Ovary (tissue), 9 donors: ENCODE data around the gene TEN1. TPM values are rescaled to one million over a fixed set of nuclear protein-coding genes. Genes with fewer than 3 reads are reported as not detected.
"Not testable (repeated sequence)": the region's sequence is repeated elsewhere in the genome, so short reads cannot be mapped to it uniquely, and the experiment has no call there.

Source experiments
- DNase-seq, 5 donors: peaks; one replicate each; pipeline ENCODE4 v3.0.0-alpha.2; 2019 to 2020
- H3K27ac ChIP-seq, 2 donors: fragments of 200-600 bp; one replicate each; pipeline versions ENCODE4 v1.5.1 to v1.8.0; 2019 to 2022
- H3K27me3 ChIP-seq: fragments of 200-600 bp; one replicate; pipeline ENCODE4 v1.8.0; 2022
- H3K36me3 ChIP-seq: fragments of 200-600 bp; sonication (generic); one replicate; pipeline ENCODE4 v1.5.1; 2019
- H3K4me1 ChIP-seq: one replicate; pipeline ENCODE4 v1.8.1; 2013; ENCODE audit warnings: mild to moderate bottlenecking, moderate library complexity; ENCODE audit not compliant: insufficient read depth
- H3K4me3 ChIP-seq: fragments of 200-600 bp; sonication (generic); one replicate; pipeline ENCODE4 v1.5.1; 2017
- H3K9me3 ChIP-seq, 2 donors: fragments of 200-600 bp in 1 of 2; sonication (generic) in 1 of 2; one replicate each; pipeline versions ENCODE4 v1.5.1 to v1.8.1; 2013 to 2019; ENCODE audit warnings: mild to moderate bottlenecking in 1 of 2, moderate library complexity in 1 of 2
- CTCF ChIP-seq, 3 donors: fragments of 450-650 bp in 2 of 3; fragments of 200-600 bp in 1 of 3; IDR thresholded peaks; one replicate each; pipeline versions ENCODE4 v1.5.1 to v1.8.0; 2016 to 2022; ENCODE audit warnings: antibody characterized with exemption in 3 of 3, mild to moderate bottlenecking in 1 of 3
- EP300 ChIP-seq: sonication (generic); formaldehyde crosslinking; IDR thresholded peaks from one replicate; pipeline ENCODE4 v1.6.1; 2017; ENCODE audit warnings: antibody characterized with exemption
- POLR2A ChIP-seq: fragments of 450-650 bp; IDR thresholded peaks from one replicate; pipeline ENCODE4 v1.6.1; 2017; ENCODE audit warnings: antibody characterized with exemption, mild to moderate bottlenecking, moderate library complexity
- WGBS, 3 donors: extraction: QIAGEN DNeasy Blood & Tissue Kit in 1 of 3; methylation state at CpG; one replicate each; pipeline versions ENCODE4 v1.1.5 to v1.1.7; 2013 to 2017; 5-methylcytosine and 5-hydroxymethylcytosine counted together
- intact Hi-C, 4 donors: fragments of 100-400 bp; cut with DNase I; formaldehyde crosslinking; loops; one replicate each; pipeline versions ENCODE4 v1.11.0 to v1.15.1; 2022 to 2023
- polyA plus RNA-seq, 2 donors: library from polyadenylated mRNA; stranded (reverse); fragments of 200-250 nt in 1 of 2; fragments of 350-450 nt in 1 of 2; fragmentation: Illumina TruSeq in 1 of 2; extraction: RNeasy Lipid Tissue Mini Kit (QIAGEN cat#74804) in 1 of 2; gene quantifications; one replicate each; pipeline ENCODE4 v1.2.3, GENCODE V29; 2013 to 2014
- total RNA-seq, 7 donors: library from RNA; depleted of rRNA in 2 of 7; stranded (reverse); fragments of >200 nt in 2 of 7; fragmentation: NEBNext Ultra II Directional in 3 of 7; extraction: Animal tissue kit (Norgen Biotek cat#: 25700) in 3 of 7; gene quantifications; one replicate each; pipeline versions ENCODE4 v1.1.0 to v1.2.4, GENCODE V29; 2016 to 2023
- donor health status: DM: no; HTN: no; CAD: no; lungs with moderate emphysema.
- donor health status: DM: no; HTN: no; CAD: no.
- donor health status: Bipolar disorder and iron deficiency.
- donor health status: DM: yes; HTN: yes; CAD: no.
- donor health status: DM: no; HTN: no; CAD: no.
- donor health status: DM: yes; HTN: yes; CAD: no.

TEN1 gene
- total and polyA plus RNA-seq, 9 donors = 6.1 to 18.1 (median 10.5) TPM

- H3K36me3 ChIP-seq = no peaks in the 10 kb centered on the region
- no peaks in the 10 kb centered on the region for H3K27me3 ChIP-seq
- intact Hi-C loops = no loop called here
- H3K4me1 ChIP-seq = peaks cover 1% of the 10 kb centered on the region
- no peak overlapping the region for H3K4me3 ChIP-seq
- TF ChIP-seq POLR2A = no peak
- no peak for TF ChIP-seq CTCF (IDR thresholded peaks at IDR 0.05)
- no peak for TF ChIP-seq EP300
- 93 to 96% (median 94%) methylated on average over 11 of the region's 11 CpGs for WGBS, 3 donors
- no peaks in the 10 kb centered on the region for H3K9me3 ChIP-seq
- DNase-seq = no peak
- no peak overlapping the region for H3K27ac ChIP-seq
These were observed 19.1 kb upstream of the TEN1 start for GRCh38 chr17:75959839-75960511.

- Histone ChIP-seq H3K36me3 (no peaks in the 10 kb centered on the region), H3K9me3 (no peaks in the 10 kb centered on the region), H3K4me3 (no peak overlapping the region), H3K27ac (no peak overlapping the region), H3K4me1 (peaks cover 1% of the 10 kb centered on the region), H3K27me3 (no peaks in the 10 kb centered on the region)
- DNase-seq = no peak
- TF ChIP-seq CTCF (IDR thresholded peaks at IDR 0.05) = no peak
- TF ChIP-seq EP300 = no peak
- no peak for TF ChIP-seq POLR2A
- WGBS, 3 donors = 87 to 89% (median 87%) methylated on average over 6 of the region's 6 CpGs
- intact Hi-C loops = no loop called here
These were observed 13.6 kb upstream of the TEN1 start for GRCh38 chr17:75965468-75965867.

GRCh38 chr17:75969044-75969443 lies 10.0 kb upstream of the TEN1 start:
- H3K4me1 ChIP-seq, H3K9me3 ChIP-seq, H3K36me3 ChIP-seq, H3K27me3 ChIP-seq, DNase-seq, H3K4me3 ChIP-seq, intact Hi-C loops, H3K27ac ChIP-seq: not testable (repeated sequence)
- WGBS, 3 donors = 86 to 94% (median 92%) methylated on average over 10 of the region's 10 CpGs

- no peak for DNase-seq
- no peak for TF ChIP-seq EP300
- TF ChIP-seq CTCF (IDR thresholded peaks at IDR 0.05) = no peak
- TF ChIP-seq POLR2A = no peak
- 59 to 66% (median 61%) methylated on average over 4 of the region's 4 CpGs for WGBS, 3 donors
- H3K36me3 ChIP-seq = no peaks in the 10 kb centered on the region
- H3K4me3 ChIP-seq = no peak overlapping the region
- H3K27me3 ChIP-seq = no peaks in the 10 kb centered on the region
- no peak overlapping the region for H3K27ac ChIP-seq
- no peaks in the 10 kb centered on the region for H3K4me1 ChIP-seq
- intact Hi-C loops = no loop called here
- no peaks in the 10 kb centered on the region for H3K9me3 ChIP-seq
These were observed 9.0 kb upstream of the TEN1 start for GRCh38 chr17:75970011-75970523.

- Histone ChIP-seq H3K4me1 (peaks cover 1% of the 10 kb centered on the region), H3K27me3 (no peaks in the 10 kb centered on the region), H3K4me3 (no peak overlapping the region), H3K27ac (no peak overlapping the region), H3K9me3 (no peaks in the 10 kb centered on the region), H3K36me3 (no peaks in the 10 kb centered on the region)
- DNase-seq = no peak
- intact Hi-C loops = no loop called here
- WGBS, 3 donors = 84 to 90% (median 84%) methylated on average over 7 of the region's 7 CpGs
- TF ChIP-seq EP300 (no peak), CTCF (IDR thresholded peaks at IDR 0.05) (no peak), POLR2A (no peak)
These were observed 8.4 kb upstream of the TEN1 start for GRCh38 chr17:75970626-75971025.

GRCh38 chr17:75975187-75975586 lies 3.9 kb upstream of the TEN1 start:
- WGBS, 3 donors = 93 to 96% (median 95%) methylated on average over 6 of the region's 6 CpGs
- not testable (repeated sequence) for DNase-seq, H3K27me3 ChIP-seq, H3K4me3 ChIP-seq, H3K27ac ChIP-seq, H3K36me3 ChIP-seq, H3K9me3 ChIP-seq, H3K4me1 ChIP-seq
- intact Hi-C loops = loop anchor here in 1 of 4 donors (5.0 kb wide), 1 partner anchor 33 kb away; the partner anchor contains the start of gene FBF1
